ENCODE data around the gene IP6K2.

The IP6K2 gene

GRCh38 chr3:48688032-48688736, 28.8 kb downstream of the IP6K2 start:
- no peak for DNase-seq

DNA sequence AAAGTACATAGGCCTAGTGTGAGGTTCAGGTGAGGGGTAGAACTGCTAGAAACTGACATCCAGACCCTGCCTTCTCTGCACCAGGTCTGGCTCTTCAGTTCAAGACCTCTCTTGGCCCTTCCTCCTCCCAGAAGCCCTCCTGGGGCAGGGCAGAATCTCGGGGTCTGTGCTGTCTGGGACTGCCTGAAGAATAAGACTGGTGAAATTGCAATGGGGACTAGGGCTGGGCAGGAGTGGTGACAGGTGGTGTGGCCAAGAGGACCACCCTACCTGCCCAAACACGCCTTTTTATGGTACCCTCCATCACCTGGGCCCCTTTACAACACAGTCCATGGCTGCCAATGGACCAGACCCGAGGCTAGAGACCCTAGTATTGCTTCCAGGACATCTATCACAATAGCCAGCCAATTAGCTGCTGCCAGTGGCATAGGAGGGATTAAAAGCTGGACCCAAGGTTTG, 29.8 kb downstream of the IP6K2 start:
- no peak for DNase-seq

DNA sequence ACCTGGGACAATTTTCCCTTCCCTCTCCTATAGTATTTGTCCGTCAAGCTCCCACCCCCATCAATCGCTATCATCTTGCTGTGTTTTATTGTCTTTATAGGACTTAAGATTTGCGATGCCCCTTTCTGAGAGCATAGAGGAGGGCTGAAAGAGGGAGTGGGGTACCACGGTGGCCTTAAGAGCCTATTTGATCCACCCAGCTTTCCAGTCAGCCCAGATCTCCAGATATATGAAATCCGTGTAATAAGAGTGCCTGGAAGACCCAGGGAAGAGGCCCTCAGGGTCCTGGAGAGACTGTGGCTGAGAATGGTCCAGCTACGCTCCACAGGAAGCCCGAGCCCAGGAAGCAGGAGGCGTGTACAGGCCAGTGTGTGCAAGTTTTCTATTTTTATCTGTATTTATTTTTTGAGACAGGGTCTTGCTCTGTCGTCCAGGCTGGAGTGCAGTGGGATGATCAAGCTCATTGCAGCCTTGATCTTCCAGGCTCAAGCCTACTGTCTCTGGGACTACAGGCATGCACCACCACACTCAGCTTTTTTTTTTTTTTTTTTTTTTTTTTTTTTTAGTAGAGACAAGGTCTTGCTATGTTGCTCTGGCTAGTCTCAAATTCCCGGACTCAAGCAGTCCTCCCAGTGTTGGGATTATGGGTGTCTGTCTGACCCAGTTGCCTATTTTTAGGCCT, 30.3 kb downstream of the IP6K2 start:
- DNase-seq: no peak

GRCh38 chr3:48685603-48686511, 31.2 kb downstream of the IP6K2 start, which contains the start of gene NCKIPSD:
TSS of gene NCKIPSD (minus strand) at chr3:48685915. CDS start at chr3:48685807, 108 bp downstream.
- peak; percentile 87 for DNase-seq

DNA sequence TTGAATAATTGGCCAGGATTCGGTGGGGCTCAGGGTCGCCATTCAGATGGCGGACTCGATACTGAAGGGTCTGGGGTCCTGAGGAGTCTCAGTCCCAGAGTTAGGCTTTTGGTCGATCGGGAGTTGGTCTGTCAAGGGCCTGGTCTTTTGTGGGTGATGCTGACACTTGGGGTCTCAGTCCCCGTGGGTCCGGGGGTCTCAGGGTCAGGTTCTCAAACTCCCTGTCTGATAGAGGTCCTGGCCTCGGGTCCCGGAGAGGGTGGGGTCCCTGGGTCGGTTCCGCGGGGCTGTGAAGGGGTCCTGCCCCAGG, 31.8 kb downstream of the IP6K2 start:
- no peak for DNase-seq

GRCh38 chr3:48684480-48685143, 32.4 kb downstream of the IP6K2 start:
- no peak for DNase-seq

GRCh38 chr3:48684054-48684349, 33.0 kb downstream of the IP6K2 start:
- no peak for DNase-seq

DNA sequence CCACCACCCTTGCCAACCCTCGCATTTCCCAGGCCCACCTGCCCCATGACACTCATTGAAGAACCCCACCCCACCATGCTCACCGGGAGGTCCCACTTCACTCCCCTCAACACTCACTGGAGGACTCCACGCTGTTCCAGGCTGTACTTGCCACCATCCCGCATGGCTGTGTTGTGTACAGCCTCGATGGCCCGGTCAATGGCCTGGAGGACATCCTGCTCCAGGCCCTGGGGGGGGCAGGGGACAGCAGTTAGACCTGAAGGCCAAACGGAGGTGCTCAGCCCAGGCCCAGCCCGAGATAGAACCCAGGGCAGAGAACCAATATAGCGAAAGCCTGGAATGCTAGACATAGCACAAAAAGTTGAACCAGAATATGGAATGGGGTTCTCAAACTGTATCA, 34.2 kb downstream of the IP6K2 start:
- DNase-seq: no peak

GRCh38 chr3:48681974-48682610, 34.9 kb downstream of the IP6K2 start:
- no peak for DNase-seq

GRCh38 chr3:48681541-48681880, 35.5 kb downstream of the IP6K2 start:
- DNase-seq: no peak

DNA sequence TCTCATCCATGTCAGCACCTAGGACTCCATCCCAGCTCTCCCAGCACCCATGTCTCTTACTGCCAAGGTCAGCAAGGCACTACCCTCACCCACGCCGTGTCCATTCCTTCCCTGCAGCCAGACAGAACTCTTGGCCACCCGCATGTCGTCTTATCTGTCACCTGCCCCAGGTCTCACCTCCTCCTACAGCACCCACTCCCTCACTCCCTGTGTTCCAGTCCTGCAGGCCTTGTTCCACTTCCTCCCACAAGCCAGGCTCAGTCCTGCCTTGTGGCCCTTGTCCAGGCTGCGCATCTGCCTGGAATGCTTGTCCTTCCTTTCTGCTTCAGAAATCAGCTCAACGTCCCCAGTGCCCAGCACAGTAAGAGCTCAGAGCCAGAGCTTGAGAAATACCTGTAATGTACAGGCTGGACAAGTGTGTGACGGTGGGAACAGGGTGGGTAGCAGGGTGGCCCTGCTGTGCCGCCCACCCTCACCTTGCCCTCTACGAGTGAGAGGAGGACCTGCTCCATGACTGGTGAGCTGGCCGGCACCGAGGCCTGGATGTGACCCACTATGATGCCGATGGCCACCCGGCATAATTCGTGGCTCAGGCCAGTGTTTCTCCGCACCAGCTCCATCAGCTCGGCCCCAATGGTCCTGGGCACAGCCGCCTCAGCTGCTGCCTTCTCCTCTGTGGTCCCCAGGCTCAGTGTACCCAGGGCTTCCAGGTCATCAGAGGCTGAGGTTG, 36.0 kb downstream of the IP6K2 start:
- DNase-seq: no peak

DNA sequence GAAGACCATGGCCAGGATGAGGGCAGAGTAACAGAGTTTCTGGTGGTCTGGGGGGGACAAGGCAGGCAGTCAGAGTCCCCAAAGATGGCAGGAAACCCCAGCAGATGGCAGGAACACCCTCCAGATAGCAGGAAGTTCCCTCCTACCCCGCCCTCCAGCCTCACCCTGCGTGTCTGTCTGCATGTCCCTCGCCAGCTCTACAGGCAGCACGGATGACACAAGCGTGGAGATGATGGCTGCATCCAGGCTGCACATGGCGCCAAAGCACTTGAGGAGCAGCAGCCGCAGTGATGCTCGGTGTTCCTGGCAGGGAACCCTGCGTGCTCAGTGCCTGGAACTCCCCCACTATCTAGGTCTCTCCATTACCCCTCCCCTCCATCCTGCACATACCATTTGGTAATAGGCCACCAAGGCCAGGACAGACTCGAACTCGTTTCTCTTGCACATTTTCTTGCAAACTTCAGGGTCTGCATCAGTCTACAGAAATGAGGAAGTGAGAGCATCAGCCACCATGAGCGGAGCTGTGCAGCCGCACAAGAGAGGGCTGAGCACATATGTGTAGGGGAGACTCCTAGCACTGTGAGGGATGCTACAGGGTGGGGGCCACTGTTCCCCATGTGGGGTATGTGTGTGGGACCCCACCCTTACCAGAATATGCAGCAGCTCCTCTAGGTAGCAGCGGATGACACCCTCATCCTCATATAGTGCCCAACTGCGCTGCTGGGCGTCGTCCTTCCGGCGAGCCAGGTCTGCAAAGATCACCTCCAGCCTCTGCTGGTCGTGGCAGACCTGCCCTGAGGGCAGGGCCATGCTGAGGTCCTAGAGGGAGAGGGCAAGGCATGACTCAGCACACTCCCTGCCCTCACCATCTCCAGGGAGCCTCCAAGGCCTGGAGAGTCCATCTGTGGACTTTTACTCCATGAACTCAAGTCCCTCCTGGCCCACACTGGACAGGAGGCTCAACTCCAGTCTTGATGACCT, 37.3 kb downstream of the IP6K2 start:
- DNase-seq: no peak

GRCh38 chr3:48678566-48679380, 38.2 kb downstream of the IP6K2 start:
- no peak for DNase-seq

DNA sequence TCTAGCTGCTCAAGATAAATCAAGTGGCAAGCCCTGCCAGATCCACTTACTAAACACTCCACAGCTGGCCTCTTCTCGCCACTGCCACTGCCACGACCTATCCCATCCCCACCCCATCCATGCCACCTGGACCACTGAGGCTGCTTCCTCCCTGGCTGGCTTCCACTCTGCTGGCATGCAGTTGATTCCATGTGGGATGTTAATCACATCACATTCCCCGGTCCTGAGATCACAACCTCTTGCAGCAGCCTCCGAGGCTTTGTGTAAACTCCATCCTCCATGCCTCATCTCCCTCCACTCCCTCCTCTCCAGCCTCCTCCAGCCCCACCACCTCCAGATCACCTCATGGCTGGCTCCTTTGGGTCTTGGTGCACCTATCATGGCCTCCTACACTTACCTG, 39.0 kb downstream of the IP6K2 start:
- DNase-seq: no peak

GRCh38 chr3:48674505-48674904, 42.5 kb downstream of the IP6K2 start:
- DNase-seq: no peak

- no peak for DNase-seq
Measured at GRCh38 chr3:48672522-48672921, 44.5 kb downstream of the IP6K2 start.

GRCh38 chr3:48664929-48665328, 52.1 kb downstream of the IP6K2 start:
- DNase-seq: no peak

- no peak for DNase-seq
Measured at GRCh38 chr3:48664313-48664644, 52.7 kb downstream of the IP6K2 start.

DNA sequence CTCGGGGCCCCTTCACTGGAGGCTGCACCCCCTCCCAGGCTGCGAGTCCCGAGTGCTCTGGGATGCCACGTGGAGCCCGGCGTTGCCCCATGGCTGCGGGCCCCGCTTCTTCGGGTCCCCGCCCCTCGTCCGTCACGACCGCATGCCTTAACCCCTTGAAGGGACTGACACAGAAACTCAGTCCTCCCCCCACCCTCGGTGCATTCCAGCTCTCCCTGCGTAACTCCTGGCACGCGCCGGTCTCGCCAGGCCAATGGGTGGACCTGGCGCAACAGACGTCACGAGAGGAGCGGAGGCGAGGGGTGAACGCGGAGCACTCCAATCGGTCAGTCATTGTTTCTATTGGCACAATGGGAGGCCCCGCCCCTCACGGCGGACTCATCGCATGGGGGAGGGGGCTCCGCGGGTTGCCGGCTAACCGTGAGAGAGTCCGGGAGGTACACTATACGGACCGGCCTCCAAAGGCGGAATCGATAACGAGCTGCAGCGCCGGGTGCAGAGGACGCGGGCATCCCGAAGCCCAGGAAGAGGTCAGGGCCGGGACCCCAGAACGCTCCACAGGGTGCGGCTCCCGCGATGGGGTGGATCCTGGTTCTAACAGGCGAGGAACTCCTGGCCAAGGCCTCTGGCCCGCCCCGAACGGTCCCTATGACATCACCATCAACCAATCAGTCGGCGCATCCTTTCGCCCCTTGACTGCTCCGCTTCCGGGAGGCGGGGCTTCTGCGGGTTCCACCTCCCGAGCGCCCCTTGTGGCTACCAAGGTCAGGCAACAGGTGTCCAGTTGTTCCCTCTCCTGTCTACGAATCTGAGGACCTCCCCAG, 53.3 kb downstream of the IP6K2 start:
- DNase-seq: peak; percentile 76

Measured in activated effector memory CD4-positive, alpha-beta T cell treated with Interleukin-2 at 50 U/mL for 16 hours (primary cell).